ENCODE results near the gene GALNT5. TPM values are rescaled to one million over a fixed set of nuclear protein-coding genes. Genes with fewer than 3 reads are reported as not detected.

GALNT5 gene
- total RNA-seq, 1 donor from 2014 or later = 40.2 TPM

DNA sequence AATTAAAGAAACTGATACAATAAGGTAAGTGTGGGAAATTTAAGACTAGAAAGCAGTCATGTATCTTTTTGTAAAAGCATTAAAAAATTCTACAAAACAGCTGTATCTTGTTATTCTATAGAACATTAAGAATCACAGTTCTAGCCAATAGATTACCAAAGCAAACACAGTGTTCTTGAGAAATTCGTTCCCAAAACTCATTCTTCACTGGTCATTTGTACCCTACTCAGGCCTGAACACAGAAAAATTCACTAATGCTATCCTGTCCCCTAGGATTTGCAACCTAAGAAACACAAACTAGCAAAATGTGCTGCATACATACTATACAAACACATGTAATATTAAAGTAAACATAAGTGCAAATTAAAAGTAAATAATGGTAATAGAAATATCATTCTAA lies 39.0 kb downstream of the GALNT5 start:
- H3K27ac ChIP-seq = no peak overlapping the region
- DNase-seq = no peak
- ATAC-seq = no peak
- H3K9me3 ChIP-seq = no peaks in the 10 kb centered on the region
- intact Hi-C loops (cut with DNase I) = no loop called here
- TF ChIP-seq, protein P1, sequence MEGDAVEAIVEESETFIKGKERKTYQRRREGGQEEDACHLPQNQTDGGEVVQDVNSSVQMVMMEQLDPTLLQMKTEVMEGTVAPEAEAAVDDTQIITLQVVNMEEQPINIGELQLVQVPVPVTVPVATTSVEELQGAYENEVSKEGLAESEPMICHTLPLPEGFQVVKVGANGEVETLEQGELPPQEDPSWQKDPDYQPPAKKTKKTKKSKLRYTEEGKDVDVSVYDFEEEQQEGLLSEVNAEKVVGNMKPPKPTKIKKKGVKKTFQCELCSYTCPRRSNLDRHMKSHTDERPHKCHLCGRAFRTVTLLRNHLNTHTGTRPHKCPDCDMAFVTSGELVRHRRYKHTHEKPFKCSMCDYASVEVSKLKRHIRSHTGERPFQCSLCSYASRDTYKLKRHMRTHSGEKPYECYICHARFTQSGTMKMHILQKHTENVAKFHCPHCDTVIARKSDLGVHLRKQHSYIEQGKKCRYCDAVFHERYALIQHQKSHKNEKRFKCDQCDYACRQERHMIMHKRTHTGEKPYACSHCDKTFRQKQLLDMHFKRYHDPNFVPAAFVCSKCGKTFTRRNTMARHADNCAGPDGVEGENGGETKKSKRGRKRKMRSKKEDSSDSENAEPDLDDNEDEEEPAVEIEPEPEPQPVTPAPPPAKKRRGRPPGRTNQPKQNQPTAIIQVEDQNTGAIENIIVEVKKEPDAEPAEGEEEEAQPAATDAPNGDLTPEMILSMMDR (IDR thresholded peaks at IDR 0.05) = no peak
- H3K36me3 ChIP-seq = no peaks in the 10 kb centered on the region
- H3K4me3 ChIP-seq = no peak overlapping the region
- H3K4me1 ChIP-seq = no peaks in the 10 kb centered on the region
- no peaks in the 10 kb centered on the region for H3K27me3 ChIP-seq

DNA sequence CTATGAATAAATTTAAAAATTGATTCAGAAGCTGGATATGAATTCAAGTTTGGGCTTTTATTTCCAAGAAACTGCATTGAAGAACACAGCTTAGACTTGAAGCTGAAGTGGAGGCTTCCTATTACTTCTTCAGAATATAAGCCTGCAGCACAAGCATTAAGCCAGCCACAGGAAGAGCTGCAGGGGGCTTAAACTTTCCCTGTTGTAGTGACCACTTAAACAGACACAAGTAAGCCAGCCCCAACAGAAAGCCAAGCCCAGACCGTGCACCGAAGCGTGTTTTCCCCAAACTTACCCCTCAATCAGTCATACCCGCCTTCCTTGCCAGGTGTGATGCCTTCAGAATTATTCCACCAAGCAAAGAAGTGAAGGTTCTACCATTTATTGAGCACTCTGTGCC lies 39.5 kb downstream of the GALNT5 start:
- ATAC-seq = no peak

DNA sequence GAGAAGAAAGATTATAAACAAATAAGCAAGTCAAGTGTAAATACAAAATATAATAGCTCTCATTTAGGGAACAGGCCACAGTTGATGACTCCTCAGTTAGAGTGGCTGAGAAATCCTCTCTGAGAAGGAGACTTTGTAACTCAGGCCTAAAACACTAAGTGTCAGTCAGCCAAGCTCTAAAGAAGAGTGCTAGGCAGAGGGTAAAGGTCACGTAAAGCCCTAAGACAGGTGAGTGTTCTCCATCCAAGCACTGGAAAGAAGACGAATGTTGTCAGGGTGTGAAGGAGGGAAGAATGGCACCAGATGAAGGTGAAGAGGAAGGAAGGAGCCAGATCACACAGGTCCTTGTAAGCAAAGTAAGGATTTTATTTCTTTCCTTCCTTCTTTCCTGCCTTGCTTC lies 43.8 kb downstream of the GALNT5 start:
- DNase-seq (no peak), ATAC-seq (no peak)
- Histone ChIP-seq H3K4me1 (no peaks in the 10 kb centered on the region), H3K27me3 (peaks cover 6% of the 10 kb centered on the region), H3K4me3 (no peak overlapping the region), H3K9me3 (no peaks in the 10 kb centered on the region), H3K27ac (no peak overlapping the region), H3K36me3 (no peaks in the 10 kb centered on the region)
- intact Hi-C loops (cut with DNase I) = no loop called here
- TF ChIP-seq, protein P1 (IDR thresholded peaks at IDR 0.05) = no peak

More for the DNA sequence above, 39.5 kb downstream of the GALNT5 start:
- H3K4me3 ChIP-seq = no peak overlapping the region
- no peaks in the 10 kb centered on the region for H3K4me1 ChIP-seq
- H3K27me3 ChIP-seq = no peaks in the 10 kb centered on the region
- H3K27ac ChIP-seq = no peak overlapping the region
- H3K36me3 ChIP-seq = no peaks in the 10 kb centered on the region
- TF ChIP-seq, protein P1 (IDR thresholded peaks at IDR 0.05) = no peak
- no peaks in the 10 kb centered on the region for H3K9me3 ChIP-seq
- DNase-seq = no peak
- intact Hi-C loops (cut with DNase I) = no loop called here

DNA sequence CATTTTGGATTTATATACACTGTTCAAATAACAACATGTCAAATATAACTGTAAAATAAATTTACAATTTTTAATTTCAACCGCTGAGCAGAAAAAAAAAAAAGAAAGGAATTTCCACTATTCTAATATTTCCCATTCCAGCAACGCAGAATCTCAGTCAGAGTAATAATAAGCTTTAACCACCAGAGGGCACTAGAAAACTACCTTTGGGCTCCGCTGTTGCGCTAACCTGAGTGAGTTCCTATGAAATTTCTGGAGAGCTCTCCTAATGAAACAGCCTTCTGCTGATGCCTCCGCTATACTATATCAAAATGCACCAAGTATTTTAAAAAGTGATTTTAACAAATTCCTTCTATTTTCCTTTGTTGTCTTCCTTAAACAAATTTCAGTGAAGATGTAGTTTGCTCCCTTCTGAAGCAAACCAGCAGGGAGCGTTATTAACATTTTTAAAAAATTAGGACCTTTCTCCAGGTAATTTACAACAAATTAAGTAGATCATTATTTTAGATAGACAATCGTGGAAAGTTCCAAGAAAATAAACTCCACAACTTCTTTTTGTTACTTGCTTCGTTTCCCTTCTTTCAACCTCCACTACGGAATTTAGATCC lies 45.1 kb downstream of the GALNT5 start:
- TF ChIP-seq, protein P1 (IDR thresholded peaks at IDR 0.05) = peak; percentile 80
- intact Hi-C loops (cut with DNase I) = no loop called here
- ATAC-seq = peak; percentile 92
- H3K9me3 ChIP-seq = no peaks in the 10 kb centered on the region
- H3K4me1 ChIP-seq = no peaks in the 10 kb centered on the region
- H3K36me3 ChIP-seq = no peaks in the 10 kb centered on the region
- no peak for DNase-seq
- peaks cover 6% of the 10 kb centered on the region for H3K27me3 ChIP-seq
- no peak overlapping the region for H3K4me3 ChIP-seq
- no peak overlapping the region for H3K27ac ChIP-seq

DNA sequence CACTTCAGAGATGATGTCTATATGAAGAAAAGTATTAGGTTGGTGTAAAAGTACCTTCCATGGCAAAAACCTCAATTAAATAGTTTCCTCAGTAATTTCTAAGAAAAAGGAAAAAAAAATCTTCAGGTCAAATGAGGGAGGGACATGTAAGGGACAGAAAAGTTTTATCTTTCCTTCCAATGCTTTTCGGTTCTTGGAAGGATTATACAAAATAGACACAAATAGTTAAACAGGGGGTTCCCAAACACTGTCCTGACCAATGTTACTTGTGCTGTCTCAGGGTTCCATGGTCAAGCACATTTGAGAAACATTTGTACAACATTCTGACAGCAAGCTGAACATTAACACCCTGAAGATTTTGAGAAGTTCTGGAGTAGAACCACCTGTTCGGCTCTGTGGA lies 46.1 kb downstream of the GALNT5 start:
- intact Hi-C loops (cut with DNase I) = no loop called here
- Histone ChIP-seq H3K27me3 (peaks cover 6% of the 10 kb centered on the region), H3K9me3 (no peaks in the 10 kb centered on the region), H3K4me3 (no peak overlapping the region), H3K27ac (no peak overlapping the region), H3K4me1 (no peaks in the 10 kb centered on the region), H3K36me3 (no peaks in the 10 kb centered on the region)
- ATAC-seq (no peak), DNase-seq (no peak)
- TF ChIP-seq, protein P1 (IDR thresholded peaks at IDR 0.05) = no peak
